HepG2 (cell line): ENCODE measurements around the gene COL18A1. TPM values are rescaled to one million over a fixed set of nuclear protein-coding genes. Genes with fewer than 3 reads are reported as not detected.
A peak's percentile ranks its signal among the peaks of the same experiment; 100 is the strongest.

Source experiments
- CREM ChIP-seq, 2 experiments: sonication (generic) in 1 of 2; formaldehyde crosslinking in 1 of 2; IDR thresholded peaks; 2 replicates each; pipeline versions ENCODE4 v1.4.0 to v1.6.1; 2016 to 2020; ENCODE audit warnings: antibody characterized with exemption in 1 of 2, mild to moderate bottlenecking in 1 of 2, missing genetic modification reagents in 1 of 2
- GABPA ChIP-seq, 2 experiments: IDR thresholded peaks; 2 replicates each; pipeline ENCODE4 v1.6.1; 2011 to 2016; ENCODE audit warnings: low read depth in 2 of 2, low read length in 1 of 2, missing biosample characterization in 1 of 2, missing genetic modification characterization in 1 of 2
- GLI4 ChIP-seq: sonication (generic); formaldehyde crosslinking; IDR thresholded peaks from 2 replicates; pipeline ENCODE4 v1.5.1; 2020; ENCODE audit warnings: missing genetic modification reagents, mild to moderate bottlenecking, moderate library complexity, borderline replicate concordance
- IRX3 ChIP-seq: sonication (generic); formaldehyde crosslinking; IDR thresholded peaks from 2 replicates; pipeline ENCODE4 v1.8.1; 2023; ENCODE audit warnings: mild to moderate bottlenecking, low read depth, missing genetic modification reagents, borderline replicate concordance
- KDM2A ChIP-seq: sonication (generic); formaldehyde crosslinking; IDR thresholded peaks from 2 replicates; pipeline ENCODE4 v1.4.0; 2020; ENCODE audit warnings: low read depth, missing genetic modification reagents, borderline replicate concordance
- MAFK ChIP-seq, 2 experiments: IDR thresholded peaks in 1 of 2; conservative IDR thresholded peaks in 1 of 2; 2 replicates each; pipeline ENCODE4 v1.6.1; 2011; ENCODE audit warnings: improper control_type of control experiment in 2 of 2, low read length in 2 of 2
- NR2F1 ChIP-seq, 2 experiments: fragments of 450-650 bp in 1 of 2; formaldehyde crosslinking in 1 of 2; IDR thresholded peaks; 2 replicates each; pipeline versions ENCODE4 v1.5.0 to v1.6.1; 2016 to 2020; ENCODE audit warnings: mild to moderate bottlenecking in 1 of 2, missing compliant biosample characterization in 1 of 2, missing genetic modification reagents in 1 of 2, moderate library complexity in 1 of 2
- NR2F2 ChIP-seq: IDR thresholded peaks from 2 replicates; pipeline ENCODE4 v1.6.1; 2012; ENCODE audit warnings: low read depth, inconsistent platforms, borderline replicate concordance
- PCBP2 ChIP-seq: fragments of 200-400 bp; formaldehyde crosslinking; optimal IDR thresholded peaks from 2 replicates; pipeline ENCODE3; 2018; ENCODE audit warnings: low read length, low read depth; ENCODE audit not compliant: poor library complexity, severe bottlenecking
- RBFOX2 ChIP-seq: fragments of 200-400 bp; formaldehyde crosslinking; IDR thresholded peaks from 2 replicates; pipeline ENCODE4 v1.6.1; 2017; ENCODE audit warnings: low read depth, mild to moderate bottlenecking, low read length
- SIX4 ChIP-seq: sonication (generic); formaldehyde crosslinking; IDR thresholded peaks from 2 replicates; pipeline ENCODE4 v1.4.0; 2020; ENCODE audit warnings: missing genetic modification reagents
- SP4 ChIP-seq: sonication (generic); formaldehyde crosslinking; IDR thresholded peaks from 2 replicates; pipeline ENCODE4 v1.8.1; 2023; ENCODE audit warnings: mild to moderate bottlenecking, missing genetic modification reagents
- SSRP1 ChIP-seq: IDR thresholded peaks from 2 replicates; pipeline ENCODE4 v1.6.1; 2016; ENCODE audit warnings: control low read depth
- ZNF501 ChIP-seq: sonication (generic); formaldehyde crosslinking; IDR thresholded peaks from 2 replicates; pipeline ENCODE4 v1.5.1; 2020; ENCODE audit warnings: mild to moderate bottlenecking, moderate library complexity, missing genetic modification reagents
- ZNF687 ChIP-seq: sonication (generic); formaldehyde crosslinking; IDR thresholded peaks from 2 replicates; pipeline ENCODE4 v1.5.1; 2020; ENCODE audit warnings: mild to moderate bottlenecking, missing genetic modification reagents, moderate library complexity
- ZNF792 ChIP-seq: IDR thresholded peaks from 2 replicates; pipeline ENCODE4 v1.6.1; 2016
- polyA plus RNA-seq, 8 experiments: library from polyadenylated mRNA; depleted of rRNA in 3 of 8; stranded (reverse) in 7 of 8; unstranded in 1 of 8; fragments of >200 nt; fragmentation: Illumina TruSeq in 4 of 8; extraction: Trizol in 4 of 8; gene quantifications; 2 replicates each; pipeline versions ENCODE4 v1.2.1 to v1.2.3, GENCODE V29; 2011 to 2016; ENCODE audit warnings: low read depth in 4 of 8, missing spikeins in 1 of 8, mixed read lengths in 1 of 8; ENCODE audit not compliant: insufficient read depth in 1 of 8
- total RNA-seq, 5 experiments: library from RNA; depleted of rRNA; stranded (reverse); fragments of >200 nt; fragmentation: Illumina TruSeq; extraction: Trizol; gene quantifications; 2 replicates each; pipeline ENCODE4 v1.2.3, GENCODE V29; 2016; ENCODE audit warnings: low read depth in 1 of 5
- TF ChIP-seq, protein P1 (sequence below): IDR thresholded peaks from 2 replicates; pipeline ENCODE4 v1.6.1; 2012; ENCODE audit warnings: inconsistent platforms
- TF ChIP-seq, protein P2 (sequence below), 2 experiments: sonication (generic) in 1 of 2; formaldehyde crosslinking in 1 of 2; IDR thresholded peaks; 2 replicates each; pipeline versions ENCODE4 v1.4.0 to v1.6.1; 2018 to 2020; ENCODE audit warnings: missing genetic modification reagents in 2 of 2, borderline replicate concordance in 1 of 2, low read depth in 1 of 2, mild to moderate bottlenecking in 1 of 2, missing biosample characterization in 1 of 2
- TF ChIP-seq, protein P3 (sequence below): sonication (generic); formaldehyde crosslinking; IDR thresholded peaks from 2 replicates; pipeline ENCODE4 v1.4.0; 2020; ENCODE audit warnings: missing genetic modification reagents

Gene COL18A1
- total and polyA plus RNA-seq, 2 of the 13 experiments (the other 11 are each of a cell fraction or from before 2014, with no cell fraction given): 79.0 to 102 TPM

DNA sequence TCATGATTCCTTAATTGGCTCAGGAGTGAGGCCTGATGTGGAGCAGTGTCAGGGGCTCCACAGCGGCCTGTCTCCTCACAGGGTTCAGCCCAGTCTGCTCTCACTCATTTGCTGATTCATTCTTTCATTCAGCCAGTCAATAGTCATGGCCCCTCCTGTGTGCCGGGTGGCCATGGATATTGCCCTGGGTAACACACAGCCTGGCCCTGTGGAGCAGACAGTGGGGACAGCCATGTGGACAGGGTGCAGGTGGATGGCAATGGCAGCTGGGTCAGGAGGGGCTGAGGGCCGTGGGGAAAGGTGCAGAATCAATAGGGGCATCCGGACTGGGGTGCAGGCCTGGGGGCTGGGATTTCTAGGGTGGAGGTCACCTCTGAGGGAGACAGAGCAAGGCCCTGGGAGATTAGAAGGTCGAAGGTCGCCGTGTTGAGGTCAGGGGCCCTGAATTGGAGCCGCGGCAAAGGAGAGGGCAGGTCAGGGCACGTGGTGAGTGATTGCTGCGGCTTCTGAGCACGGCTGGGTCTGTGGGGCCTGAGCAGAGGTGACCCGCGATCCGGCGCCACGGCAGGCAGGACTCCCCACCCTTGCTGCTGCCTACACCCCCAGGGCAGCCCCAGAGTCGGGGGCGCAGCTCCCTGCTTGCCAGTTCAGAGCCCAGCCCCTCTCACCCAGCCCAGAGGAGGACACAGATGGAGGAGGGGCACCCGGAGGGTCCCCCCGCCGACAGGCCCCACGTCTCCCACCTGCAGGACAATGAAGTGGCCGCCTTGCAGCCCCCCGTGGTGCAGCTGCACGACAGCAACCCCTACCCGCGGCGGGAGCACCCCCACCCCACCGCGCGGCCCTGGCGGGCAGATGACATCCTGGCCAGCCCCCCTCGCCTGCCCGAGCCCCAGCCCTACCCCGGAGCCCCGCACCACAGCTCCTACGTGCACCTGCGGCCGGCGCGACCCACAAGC, 103.9 kb downstream of the COL18A1 start (continued):
- peak; percentile 37; the same call in 1 of the 2 replicates for TF ChIP-seq SP4
- TF ChIP-seq ZNF792 (CRISPR knock-in tag): no peak
- TF ChIP-seq SSRP1: no peak
- 0 out of 4 replicates have a peak, but pooled peaks of 1 of the 2 experiments have one; percentile 8 for TF ChIP-seq MAFK (conservative IDR thresholded peaks at IDR 0.05 in 1 of 2, IDR thresholded peaks at IDR 0.05 in 1 of 2; ENCODE audit: low read length in 2 of 2)
- TF ChIP-seq, protein P1, sequence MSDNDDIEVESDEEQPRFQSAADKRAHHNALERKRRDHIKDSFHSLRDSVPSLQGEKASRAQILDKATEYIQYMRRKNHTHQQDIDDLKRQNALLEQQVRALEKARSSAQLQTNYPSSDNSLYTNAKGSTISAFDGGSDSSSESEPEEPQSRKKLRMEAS: peak; percentile 68
- TF ChIP-seq, protein P2, sequence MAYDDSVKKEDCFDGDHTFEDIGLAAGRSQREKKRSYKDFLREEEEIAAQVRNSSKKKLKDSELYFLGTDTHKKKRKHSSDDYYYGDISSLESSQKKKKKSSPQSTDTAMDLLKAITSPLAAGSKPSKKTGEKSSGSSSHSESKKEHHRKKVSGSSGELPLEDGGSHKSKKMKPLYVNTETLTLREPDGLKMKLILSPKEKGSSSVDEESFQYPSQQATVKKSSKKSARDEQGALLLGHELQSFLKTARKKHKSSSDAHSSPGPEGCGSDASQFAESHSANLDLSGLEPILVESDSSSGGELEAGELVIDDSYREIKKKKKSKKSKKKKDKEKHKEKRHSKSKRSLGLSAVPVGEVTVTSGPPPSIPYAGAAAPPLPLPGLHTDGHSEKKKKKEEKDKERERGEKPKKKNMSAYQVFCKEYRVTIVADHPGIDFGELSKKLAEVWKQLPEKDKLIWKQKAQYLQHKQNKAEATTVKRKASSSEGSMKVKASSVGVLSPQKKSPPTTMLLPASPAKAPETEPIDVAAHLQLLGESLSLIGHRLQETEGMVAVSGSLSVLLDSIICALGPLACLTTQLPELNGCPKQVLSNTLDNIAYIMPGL (CRISPR knock-in tag; IDR thresholded peaks at IDR 0.05; ENCODE audit: borderline replicate concordance in 1 of 2, low read depth in 1 of 2): no peak
- TF ChIP-seq ZNF687: peak; percentile 89
- peak; percentile 92 for TF ChIP-seq NR2F2
- TF ChIP-seq CREM (IDR thresholded peaks at IDR 0.05): no peak
- TF ChIP-seq CREM (CRISPR knock-in tag; IDR thresholded peaks at IDR 0.05): no peak
- no peak for TF ChIP-seq GLI4 (CRISPR knock-in tag)
- no peak for TF ChIP-seq IRX3
- TF ChIP-seq ZNF501 (CRISPR knock-in tag): 0 out of 2 replicates have a peak, but pooled peaks have one; percentile 31
- peak; percentile 17; the same call in 1 of the 2 replicates for TF ChIP-seq KDM2A (CRISPR knock-in tag)
- peak; percentile 33 to 60; a peak in 2 of 4 replicates for TF ChIP-seq NR2F1 (CRISPR knock-in tag; IDR thresholded peaks at IDR 0.05)
- TF ChIP-seq, protein P3, sequence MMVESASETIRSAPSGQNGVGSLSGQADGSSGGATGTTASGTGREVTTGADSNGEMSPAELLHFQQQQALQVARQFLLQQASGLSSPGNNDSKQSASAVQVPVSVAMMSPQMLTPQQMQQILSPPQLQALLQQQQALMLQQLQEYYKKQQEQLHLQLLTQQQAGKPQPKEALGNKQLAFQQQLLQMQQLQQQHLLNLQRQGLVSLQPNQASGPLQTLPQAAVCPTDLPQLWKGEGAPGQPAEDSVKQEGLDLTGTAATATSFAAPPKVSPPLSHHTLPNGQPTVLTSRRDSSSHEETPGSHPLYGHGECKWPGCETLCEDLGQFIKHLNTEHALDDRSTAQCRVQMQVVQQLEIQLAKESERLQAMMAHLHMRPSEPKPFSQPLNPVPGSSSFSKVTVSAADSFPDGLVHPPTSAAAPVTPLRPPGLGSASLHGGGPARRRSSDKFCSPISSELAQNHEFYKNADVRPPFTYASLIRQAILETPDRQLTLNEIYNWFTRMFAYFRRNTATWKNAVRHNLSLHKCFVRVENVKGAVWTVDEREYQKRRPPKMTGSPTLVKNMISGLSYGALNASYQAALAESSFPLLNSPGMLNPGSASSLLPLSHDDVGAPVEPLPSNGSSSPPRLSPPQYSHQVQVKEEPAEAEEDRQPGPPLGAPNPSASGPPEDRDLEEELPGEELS (CRISPR knock-in tag): 0 out of 2 replicates have a peak, but pooled peaks have one; percentile 11
- no peak for TF ChIP-seq PCBP2
- TF ChIP-seq SIX4 (CRISPR knock-in tag): no peak
- TF ChIP-seq GABPA (IDR thresholded peaks at IDR 0.05; ENCODE audit: low read depth, low read length): no peak
- no peak for TF ChIP-seq GABPA (CRISPR knock-in tag; IDR thresholded peaks at IDR 0.05; ENCODE audit: low read depth)
- 0 out of 2 replicates have a peak, but pooled peaks have one; percentile 30 for TF ChIP-seq RBFOX2
